Right renal cortex interstitium (tissue), 3 donors: ENCODE measurements around the gene GRAP2. TPM values are rescaled to one million over a fixed set of nuclear protein-coding genes. Genes with fewer than 3 reads are reported as not detected.
"Not testable (repeated sequence)": the region's sequence is repeated elsewhere in the genome, so short reads cannot be mapped to it uniquely, and the experiment has no call there.

Source experiments
- DNase-seq, 3 donors: peaks; one replicate each; pipeline ENCODE4 v3.0.0-alpha.2; 2013; ENCODE audit warnings: low read depth in 3 of 3, low spot score in 2 of 3
- polyA plus RNA-seq, 3 donors: library from polyadenylated mRNA; unstranded; fragments of 120-200 nt; gene quantifications; one replicate each; pipeline ENCODE4 v1.2.1, GENCODE V29; 2013; ENCODE audit not compliant: insufficient read length in 3 of 3

Gene GRAP2
- polyA plus RNA-seq, result 1 to 10 TPM; 1.3 to 1.7 (median 1.4) TPM

- no peak for DNase-seq
Measured at GRCh38 chr22:39900306-39901227, at the start of gene GRAP2. Gene GRAP2, plus strand, starts transcription at chr22:39901084. Its CDS starts 46,023 bp downstream, at chr22:39947107.

GRCh38 chr22:39851606-39852315 is 49.1 kb upstream of the GRAP2 start:
- no peak for DNase-seq

DNA sequence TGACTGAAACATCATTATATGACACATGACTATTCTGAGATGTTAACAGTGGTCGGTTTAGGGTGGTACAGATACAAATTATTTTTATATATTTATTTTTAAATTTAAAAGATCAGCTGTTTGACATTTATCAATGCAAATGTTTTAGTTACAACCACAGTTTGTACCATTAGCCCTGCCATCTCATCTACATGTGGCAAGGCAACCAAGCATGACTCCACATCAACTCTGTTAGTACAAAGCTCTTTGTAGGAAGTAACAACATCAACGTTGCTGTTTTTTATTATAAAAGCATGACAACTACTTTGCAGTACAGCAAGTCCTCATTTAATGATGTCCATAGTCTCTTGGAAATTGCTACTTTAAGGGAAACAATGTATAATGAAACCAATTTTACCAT is 48.1 kb upstream of the GRAP2 start:
- no peak for DNase-seq

DNA sequence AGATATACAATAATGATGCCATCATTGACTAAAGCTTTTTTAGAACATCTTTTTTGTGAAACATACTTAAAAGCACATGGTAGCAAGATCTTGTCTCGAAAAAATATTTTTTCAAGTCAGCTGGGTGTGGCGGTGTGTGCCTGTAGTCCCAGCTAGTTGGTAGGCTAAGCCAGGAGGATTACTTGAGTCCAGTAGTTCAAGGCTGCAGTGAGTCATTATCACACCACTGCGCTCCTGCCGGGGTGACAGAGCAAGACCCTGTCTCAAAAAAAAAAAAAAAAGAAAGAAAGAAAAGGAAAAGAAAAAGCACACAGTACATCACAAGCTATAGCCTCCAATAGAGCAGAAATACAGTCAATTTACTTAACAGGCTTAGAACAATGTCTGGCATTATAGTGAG is 44.3 kb upstream of the GRAP2 start:
- no peak for DNase-seq

DNA sequence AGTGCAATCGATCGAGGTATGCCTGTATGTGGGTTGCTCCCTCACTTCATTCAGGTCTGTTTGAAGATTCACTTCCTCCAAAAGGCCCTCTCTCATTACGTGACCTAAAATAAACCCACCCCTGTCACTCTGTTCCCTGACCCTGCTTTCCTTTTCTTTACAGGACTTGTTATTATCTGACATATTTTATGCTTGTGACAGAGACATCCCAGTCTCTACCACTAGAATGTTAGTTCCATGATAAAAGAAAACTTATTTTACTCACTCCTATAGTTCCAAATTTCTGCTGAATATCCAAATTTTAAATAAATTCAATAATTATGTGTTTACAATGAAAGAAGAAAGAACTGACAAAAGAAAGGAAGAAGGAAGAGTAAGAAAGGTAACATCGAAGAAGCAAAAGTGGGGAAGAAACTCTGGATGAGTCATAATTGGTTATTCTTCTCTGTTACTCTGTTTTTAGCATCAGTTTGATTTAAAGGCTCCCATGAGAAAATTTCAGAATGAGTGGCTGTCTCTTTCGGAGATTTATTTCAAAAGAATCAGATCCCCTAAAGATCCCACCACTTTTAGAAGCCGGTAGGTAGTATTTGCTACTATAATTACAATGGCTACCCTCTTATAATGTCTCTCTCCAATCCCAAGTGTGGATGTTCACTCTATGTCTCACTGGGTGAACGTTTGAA is 40.8 kb upstream of the GRAP2 start:
- DNase-seq, result no peak

DNA sequence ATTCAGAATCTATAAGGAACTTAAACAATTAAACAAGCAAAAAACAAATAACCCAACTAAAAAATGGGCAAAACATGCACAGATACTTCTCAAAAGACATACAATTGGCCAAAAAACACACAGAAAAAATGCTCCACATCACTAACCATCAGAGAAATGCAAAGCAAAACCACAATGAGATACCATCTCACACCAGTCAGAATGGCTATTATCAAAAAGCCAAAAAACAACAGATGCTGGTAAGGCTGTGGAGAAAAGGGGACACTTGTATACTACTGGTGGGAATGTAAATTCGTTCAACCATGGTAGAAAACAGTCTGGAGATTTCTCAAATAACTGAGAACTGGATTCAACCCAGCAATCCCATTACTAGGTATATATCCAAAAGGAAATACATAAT is 32.1 kb upstream of the GRAP2 start:
- no peak for DNase-seq

DNA sequence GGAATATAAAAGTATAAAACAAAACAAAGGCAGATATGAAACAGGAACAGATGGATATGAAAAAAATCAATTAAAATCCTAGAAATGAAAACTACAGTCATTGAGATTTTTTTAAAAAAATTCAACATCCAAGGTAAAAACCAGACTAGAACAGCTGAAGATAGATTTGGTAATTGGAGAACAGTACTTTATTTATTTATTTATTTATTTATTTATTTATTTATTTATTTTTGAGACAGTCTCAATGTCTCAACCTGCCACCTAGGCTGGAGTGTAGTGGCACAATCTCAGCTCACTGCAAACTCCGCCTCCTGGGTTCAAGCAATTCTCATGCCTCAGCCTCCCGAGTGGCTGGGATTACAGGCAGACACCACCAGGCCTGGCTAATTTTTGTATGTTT is 31.1 kb upstream of the GRAP2 start:
- not testable (repeated sequence) for DNase-seq

- no peak for DNase-seq
Measured at GRCh38 chr22:39871008-39871798, 29.7 kb upstream of the GRAP2 start.

DNA sequence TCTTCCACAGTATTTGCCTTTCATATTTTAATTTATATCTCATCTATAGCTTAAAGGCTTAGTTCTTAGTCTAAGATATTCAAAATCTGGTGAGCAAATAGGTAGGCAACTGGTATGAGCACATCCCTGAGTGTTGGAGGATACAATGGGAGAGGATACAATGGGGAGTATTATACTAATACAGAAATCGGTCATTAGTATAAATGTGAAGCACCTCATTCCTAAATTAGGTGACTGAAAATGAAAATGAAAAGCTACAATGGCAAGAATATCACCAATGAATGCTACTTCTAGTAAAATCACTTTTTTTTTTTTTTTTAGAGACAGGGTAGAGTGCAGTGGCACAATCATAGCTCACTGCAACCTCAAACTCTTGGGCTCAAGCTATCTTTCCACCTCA is 28.3 kb upstream of the GRAP2 start:
- no peak for DNase-seq

DNA sequence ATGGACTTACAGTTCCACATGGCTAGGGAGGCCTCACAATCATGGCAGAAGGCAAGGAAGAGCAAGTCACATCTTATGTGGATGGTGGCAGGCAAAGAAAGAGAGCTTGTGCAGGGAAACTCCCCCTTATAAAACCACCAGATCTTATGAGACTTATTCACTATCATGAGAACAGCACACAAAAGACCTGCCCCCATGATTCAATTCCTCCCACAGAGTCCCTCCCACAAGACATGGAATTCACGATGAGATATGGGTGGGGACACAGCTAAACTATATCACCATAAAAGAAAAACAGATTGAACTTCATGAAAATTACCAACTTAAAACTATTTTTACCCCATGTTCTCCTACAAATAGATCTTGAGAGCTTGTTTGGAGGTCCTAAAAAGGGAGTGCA is 26.9 kb upstream of the GRAP2 start:
- DNase-seq, result no peak

GRCh38 chr22:39875176-39875885 is 25.6 kb upstream of the GRAP2 start:
- DNase-seq, result not testable (repeated sequence)

- no peak for DNase-seq
Measured at GRCh38 chr22:39877079-39877845, 23.6 kb upstream of the GRAP2 start.

- DNase-seq, result no peak
Measured at GRCh38 chr22:39880722-39881121, 20.2 kb upstream of the GRAP2 start.

- DNase-seq, result no peak
Measured at GRCh38 chr22:39883057-39883456, 17.8 kb upstream of the GRAP2 start.

GRCh38 chr22:39889924-39890323 is 11.0 kb upstream of the GRAP2 start:
- DNase-seq, result not testable (repeated sequence)

- no peak for DNase-seq
Measured at GRCh38 chr22:39893526-39893925, 7.4 kb upstream of the GRAP2 start, which contains the start of gene ENTHD1. Gene ENTHD1, minus strand, starts transcription at chr22:39893760. Its CDS starts 6,012 bp downstream, at chr22:39887748.

DNA sequence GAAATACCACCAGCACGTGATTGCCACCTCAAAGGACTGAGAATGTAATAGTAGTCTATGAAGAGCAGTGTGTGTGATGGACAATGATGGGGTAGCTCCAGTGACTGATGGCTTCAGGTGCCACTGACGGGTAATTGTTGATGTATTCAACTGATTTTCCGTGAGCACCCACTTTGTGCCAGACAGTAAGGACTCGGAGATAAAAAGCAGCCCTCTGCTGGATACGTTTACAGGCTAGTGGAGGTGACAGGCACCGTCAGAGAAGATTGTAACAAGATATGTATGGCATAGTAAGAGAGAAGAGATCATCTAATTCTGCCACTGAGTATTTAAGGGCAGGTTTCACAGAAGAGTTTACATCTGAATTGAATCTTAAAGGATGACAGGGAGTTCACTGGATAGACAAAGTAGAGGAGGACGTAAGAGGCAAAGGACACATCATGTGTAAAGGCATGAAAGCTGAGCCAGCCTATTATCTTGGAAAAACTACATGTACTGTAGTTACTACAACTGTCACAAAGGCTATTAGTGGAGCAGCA is 6.3 kb upstream of the GRAP2 start:
- no peak for DNase-seq

GRCh38 chr22:39895682-39896081 is 5.2 kb upstream of the GRAP2 start:
- no peak for DNase-seq
